Activated CD4-positive, alpha-beta T cell treated with anti-CD3 and anti-CD28 coated beads, Interleukin-2, Interleukin-6, amounts not matched to agents 100 ng/mL and 50 ng/mL, durations not matched to agents 16 hours and 8 hours (primary cell): Measurements from ENCODE around the gene FERD3L.
"Not testable (repeated sequence)": the region's sequence is repeated elsewhere in the genome, so short reads cannot be mapped to it uniquely, and the experiment has no call there.

Experiments used
- DNase-seq: peaks from one replicate; pipeline ENCODE4 v3.0.0-alpha.2; 2020

FERD3L gene

GRCh38 chr7:19144661-19145433 is at the start of gene FERD3L:
TSS of gene FERD3L (minus strand) at chr7:19145421. CDS start at chr7:19145362, 59 bp downstream.
- DNase-seq = no peak

- not testable (repeated sequence) for DNase-seq
These were observed 49.2 kb upstream of the FERD3L start for GRCh38 chr7:19194417-19194816.

- no peak for DNase-seq
These were observed 36.4 kb upstream of the FERD3L start for GRCh38 chr7:19181634-19182033.

- no peak for DNase-seq
These were observed 33.4 kb upstream of the FERD3L start for GRCh38 chr7:19178595-19178994.

- DNase-seq = no peak
These were observed 32.0 kb upstream of the FERD3L start for GRCh38 chr7:19177269-19177668.

GRCh38 chr7:19175241-19175640 is 30.0 kb upstream of the FERD3L start:
- DNase-seq = no peak

- no peak for DNase-seq
These were observed 16.4 kb upstream of the FERD3L start for GRCh38 chr7:19161671-19162070.

- no peak for DNase-seq
These were observed 1.5 kb upstream of the FERD3L start for GRCh38 chr7:19146699-19147098.

GRCh38 chr7:19145434-19146115 is 354 bp upstream of the FERD3L start:
- DNase-seq = no peak

GRCh38 chr7:19143881-19144574 is 1.2 kb downstream of the FERD3L start:
- DNase-seq = no peak

- DNase-seq = no peak
These were observed 5.4 kb downstream of the FERD3L start for GRCh38 chr7:19139706-19140327.

- DNase-seq = no peak
These were observed 11.3 kb downstream of the FERD3L start for GRCh38 chr7:19133886-19134285.

GRCh38 chr7:19133390-19133789 is 11.8 kb downstream of the FERD3L start:
- DNase-seq = no peak

- DNase-seq = no peak
These were observed 16.4 kb downstream of the FERD3L start for GRCh38 chr7:19128856-19129255.

- no peak for DNase-seq
These were observed 23.1 kb downstream of the FERD3L start for GRCh38 chr7:19121977-19122588.

GRCh38 chr7:19119870-19120486 is 25.2 kb downstream of the FERD3L start:
- DNase-seq = no peak

GRCh38 chr7:19119372-19119771 is 25.8 kb downstream of the FERD3L start:
- DNase-seq = no peak

- no peak for DNase-seq
These were observed 26.4 kb downstream of the FERD3L start for GRCh38 chr7:19118636-19119371.

GRCh38 chr7:19117870-19118608 is 27.2 kb downstream of the FERD3L start:
- no peak for DNase-seq

GRCh38 chr7:19117091-19117869 is 27.9 kb downstream of the FERD3L start, which contains the start of gene TWIST1:
TSS of gene TWIST1 (minus strand) at chr7:19117636. CDS start at chr7:19117321, 315 bp downstream.
- DNase-seq = no peak
